Measurements from ENCODE around the gene STX17. TPM values are rescaled to one million over a fixed set of nuclear protein-coding genes. Genes with fewer than 3 reads are reported as not detected.
A peak's percentile ranks its signal among the peaks of the same experiment; 100 is the strongest.

Gene STX17
- total and polyA plus RNA-seq, 5 donors from 2014 or later: 26.2 to 33.8 (median 28.5) TPM

GRCh38 chr9:99907208-99907532 lies 716 bp downstream of the STX17 start:
- Mint-ChIP-seq H3K9me3 (no peaks in the 10 kb centered on the region), H3K27me3 (peaks cover 9% of the 10 kb centered on the region), H3K4me1 (peaks cover 11 to 41% (median 34%) of the 10 kb centered on the region in 4 donors), H3K36me3 (peaks cover 14% of the 10 kb centered on the region), H3K4me3 (peak overlapping the region; percentile 96 to 99 (median 99)), H3K27ac (peak overlapping the region; percentile 98 to 100 (median 99))
- Histone ChIP-seq H3K4me3 (ENCODE audit: low read depth, low read length) (peak overlapping the region; percentile 83), H3K9me3 (ENCODE audit: control insufficient read depth in 2 of 2, low read length in 2 of 2) (no peaks in the 10 kb centered on the region), H3K4me1 (ENCODE audit: control insufficient read depth, insufficient read depth, low read length, poor library complexity, severe bottlenecking) (peaks cover 13% of the 10 kb centered on the region), H3K27me3 (ENCODE audit: control insufficient read depth, insufficient read depth, low read length) (no peaks in the 10 kb centered on the region), H3K36me3 (ENCODE audit: control insufficient read depth, insufficient read depth, low read length) (peaks cover 2% of the 10 kb centered on the region), H3K27ac (ENCODE audit: insufficient read depth, low read length, poor library complexity, severe bottlenecking) (peak overlapping the region; percentile 95)
- DNase-seq: no peak
- no peak for ATAC-seq (ENCODE audit: low read depth in 2 of 2)

DNA sequence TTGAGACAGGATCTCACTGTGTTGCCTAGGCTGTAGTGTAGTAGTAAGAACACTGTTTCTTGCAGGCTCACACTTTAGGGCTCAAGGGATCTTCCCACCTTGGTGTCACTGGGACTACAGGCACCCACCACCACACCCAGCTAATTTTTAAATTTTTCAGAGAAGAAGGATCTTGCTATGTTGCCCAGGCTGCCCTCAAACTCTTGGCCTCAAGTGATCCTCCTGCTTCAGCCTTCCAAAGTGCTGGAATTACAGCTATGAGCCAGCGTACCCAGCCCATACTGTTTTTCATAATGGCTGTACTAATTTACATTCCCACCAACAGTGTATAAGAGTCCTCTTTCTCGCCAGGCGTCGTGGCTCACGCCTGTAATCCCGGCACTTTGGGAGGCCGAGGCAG lies 5.1 kb downstream of the STX17 start:
- H3K27me3 Mint-ChIP-seq: no peaks in the 10 kb centered on the region
- no peak overlapping the region for H3K4me3 Mint-ChIP-seq
- H3K36me3 Mint-ChIP-seq: peaks cover 44% of the 10 kb centered on the region
- H3K9me3 Mint-ChIP-seq: no peaks in the 10 kb centered on the region
- no peaks in the 10 kb centered on the region for H3K27me3 ChIP-seq (ENCODE audit: control insufficient read depth, insufficient read depth, low read length)
- ATAC-seq (ENCODE audit: low read depth in 2 of 2) (no peak), DNase-seq (no peak)
- no peaks in the 10 kb centered on the region for H3K9me3 ChIP-seq (ENCODE audit: control insufficient read depth in 2 of 2, low read length in 2 of 2)
- peaks cover 15% of the 10 kb centered on the region for H3K4me1 ChIP-seq (ENCODE audit: control insufficient read depth, insufficient read depth, low read length, poor library complexity, severe bottlenecking)
- H3K4me1 Mint-ChIP-seq: peaks cover 23 to 51% (median 38%) of the 10 kb centered on the region in 4 donors
- H3K27ac ChIP-seq (ENCODE audit: insufficient read depth, low read length, poor library complexity, severe bottlenecking): no peak overlapping the region
- no peak overlapping the region for H3K4me3 ChIP-seq (ENCODE audit: low read depth, low read length)
- no peak overlapping the region for H3K27ac Mint-ChIP-seq
- peaks cover 17% of the 10 kb centered on the region for H3K36me3 ChIP-seq (ENCODE audit: control insufficient read depth, insufficient read depth, low read length)

DNA sequence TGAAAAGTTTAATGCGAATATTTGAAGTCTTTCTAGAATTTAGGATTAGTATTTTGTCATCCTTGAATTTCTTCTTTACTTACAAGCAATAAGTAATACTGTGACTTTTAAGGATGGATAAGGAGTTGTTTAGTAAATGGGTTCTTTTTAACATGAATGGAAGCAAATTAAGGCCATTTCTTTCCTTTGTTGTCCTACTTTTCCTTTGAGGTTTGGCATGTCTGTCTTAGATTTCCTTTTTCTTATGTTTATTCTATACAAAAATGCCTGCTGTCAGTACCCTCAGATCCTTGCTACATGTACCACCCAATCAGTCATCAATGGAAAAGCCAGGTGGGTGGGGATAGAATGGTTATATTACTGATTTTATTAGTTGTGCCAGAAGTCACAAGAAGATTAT lies 10.2 kb downstream of the STX17 start:
- H3K4me1 Mint-ChIP-seq: peaks cover 28 to 58% (median 44%) of the 10 kb centered on the region in 4 donors

DNA sequence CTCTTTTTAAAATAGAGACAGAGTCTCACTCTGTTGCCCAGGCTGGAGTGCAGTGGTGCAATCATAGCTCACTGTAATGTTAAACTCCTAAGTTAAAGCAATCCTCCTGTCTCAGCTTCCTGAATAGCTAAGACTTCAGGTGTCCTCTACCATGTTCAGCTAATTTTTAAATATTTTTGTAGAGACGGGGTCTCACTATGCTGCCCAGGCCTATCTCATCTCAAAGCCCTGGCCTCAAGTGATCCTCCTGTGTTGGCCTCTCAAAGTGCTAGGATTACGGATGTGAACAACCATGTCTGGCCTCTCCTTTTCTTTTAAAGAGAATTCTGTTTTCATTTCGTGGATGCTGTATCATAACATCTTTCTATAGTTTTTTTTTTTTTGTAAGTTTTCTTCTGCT lies 11.7 kb downstream of the STX17 start:
- Histone ChIP-seq H3K27me3 (ENCODE audit: control insufficient read depth, insufficient read depth, low read length) (no peaks in the 10 kb centered on the region), H3K36me3 (ENCODE audit: control insufficient read depth, insufficient read depth, low read length) (peaks cover 56% of the 10 kb centered on the region), H3K27ac (ENCODE audit: insufficient read depth, low read length, poor library complexity, severe bottlenecking) (no peak overlapping the region), H3K4me1 (ENCODE audit: control insufficient read depth, insufficient read depth, low read length, poor library complexity, severe bottlenecking) (peaks cover 4% of the 10 kb centered on the region), H3K4me3 (ENCODE audit: low read depth, low read length) (no peak overlapping the region), H3K9me3 (ENCODE audit: control insufficient read depth in 2 of 2, low read length in 2 of 2) (no peaks in the 10 kb centered on the region)
- no peaks in the 10 kb centered on the region for H3K9me3 Mint-ChIP-seq
- DNase-seq (no peak), ATAC-seq (ENCODE audit: low read depth in 2 of 2) (no peak)
- H3K4me1 Mint-ChIP-seq: peaks cover 31 to 58% (median 42%) of the 10 kb centered on the region in 4 donors
- no peak overlapping the region for H3K4me3 Mint-ChIP-seq
- H3K36me3 Mint-ChIP-seq: peaks cover 77% of the 10 kb centered on the region
- H3K27me3 Mint-ChIP-seq: no peaks in the 10 kb centered on the region
- H3K27ac Mint-ChIP-seq: peak overlapping the region in 1 of 3 donors; percentile 13

More for the DNA sequence above, 10.2 kb downstream of the STX17 start:
- no peaks in the 10 kb centered on the region for H3K27me3 Mint-ChIP-seq
- Histone ChIP-seq H3K9me3 (ENCODE audit: control insufficient read depth in 2 of 2, low read length in 2 of 2) (no peaks in the 10 kb centered on the region), H3K36me3 (ENCODE audit: control insufficient read depth, insufficient read depth, low read length) (peaks cover 44% of the 10 kb centered on the region), H3K4me1 (ENCODE audit: control insufficient read depth, insufficient read depth, low read length, poor library complexity, severe bottlenecking) (peaks cover 7% of the 10 kb centered on the region), H3K27ac (ENCODE audit: insufficient read depth, low read length, poor library complexity, severe bottlenecking) (no peak overlapping the region), H3K4me3 (ENCODE audit: low read depth, low read length) (no peak overlapping the region), H3K27me3 (ENCODE audit: control insufficient read depth, insufficient read depth, low read length) (no peaks in the 10 kb centered on the region)
- no peak overlapping the region for H3K27ac Mint-ChIP-seq
- no peak for DNase-seq
- no peak for ATAC-seq (ENCODE audit: low read depth in 2 of 2)
- H3K36me3 Mint-ChIP-seq: peaks cover 72% of the 10 kb centered on the region
- no peaks in the 10 kb centered on the region for H3K9me3 Mint-ChIP-seq
- no peak overlapping the region for H3K4me3 Mint-ChIP-seq

DNA sequence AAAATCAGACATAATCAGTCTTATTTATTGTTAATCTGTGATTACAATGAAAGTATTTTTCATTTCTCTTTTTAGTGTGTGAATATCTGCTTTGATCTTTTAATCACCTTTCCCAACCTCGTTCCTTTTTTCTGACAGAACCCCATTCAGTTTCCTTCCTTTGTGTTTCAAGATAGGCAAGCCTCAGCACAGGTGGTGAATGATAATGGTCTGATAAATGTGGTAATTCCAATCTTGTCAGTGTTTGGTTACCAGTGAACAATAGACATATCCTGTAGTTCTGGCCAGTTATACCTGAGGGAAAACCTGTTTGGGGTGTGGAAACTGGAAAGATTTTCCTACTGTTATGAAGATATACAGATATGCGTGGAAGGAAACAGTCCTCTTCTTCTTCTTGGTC lies 13.5 kb downstream of the STX17 start:
- H3K36me3 ChIP-seq (ENCODE audit: control insufficient read depth, insufficient read depth, low read length): peaks cover 65% of the 10 kb centered on the region
- DNase-seq: no peak
- no peak for ATAC-seq (ENCODE audit: low read depth in 2 of 2)
- H3K4me3 ChIP-seq (ENCODE audit: low read depth, low read length): no peak overlapping the region
- H3K9me3 ChIP-seq (ENCODE audit: control insufficient read depth in 2 of 2, low read length in 2 of 2): no peaks in the 10 kb centered on the region
- Mint-ChIP-seq H3K36me3 (peaks cover 85% of the 10 kb centered on the region), H3K27me3 (no peaks in the 10 kb centered on the region), H3K27ac (peak overlapping the region in 1 of 3 donors; percentile 1), H3K4me3 (no peak overlapping the region), H3K4me1 (peaks cover 37 to 56% (median 44%) of the 10 kb centered on the region in 4 donors), H3K9me3 (peaks cover 0 to 4% (median 0%) of the 10 kb centered on the region in 7 donors)
- peaks cover 4% of the 10 kb centered on the region for H3K4me1 ChIP-seq (ENCODE audit: control insufficient read depth, insufficient read depth, low read length, poor library complexity, severe bottlenecking)
- no peak overlapping the region for H3K27ac ChIP-seq (ENCODE audit: insufficient read depth, low read length, poor library complexity, severe bottlenecking)
- H3K27me3 ChIP-seq (ENCODE audit: control insufficient read depth, insufficient read depth, low read length): no peaks in the 10 kb centered on the region

DNA sequence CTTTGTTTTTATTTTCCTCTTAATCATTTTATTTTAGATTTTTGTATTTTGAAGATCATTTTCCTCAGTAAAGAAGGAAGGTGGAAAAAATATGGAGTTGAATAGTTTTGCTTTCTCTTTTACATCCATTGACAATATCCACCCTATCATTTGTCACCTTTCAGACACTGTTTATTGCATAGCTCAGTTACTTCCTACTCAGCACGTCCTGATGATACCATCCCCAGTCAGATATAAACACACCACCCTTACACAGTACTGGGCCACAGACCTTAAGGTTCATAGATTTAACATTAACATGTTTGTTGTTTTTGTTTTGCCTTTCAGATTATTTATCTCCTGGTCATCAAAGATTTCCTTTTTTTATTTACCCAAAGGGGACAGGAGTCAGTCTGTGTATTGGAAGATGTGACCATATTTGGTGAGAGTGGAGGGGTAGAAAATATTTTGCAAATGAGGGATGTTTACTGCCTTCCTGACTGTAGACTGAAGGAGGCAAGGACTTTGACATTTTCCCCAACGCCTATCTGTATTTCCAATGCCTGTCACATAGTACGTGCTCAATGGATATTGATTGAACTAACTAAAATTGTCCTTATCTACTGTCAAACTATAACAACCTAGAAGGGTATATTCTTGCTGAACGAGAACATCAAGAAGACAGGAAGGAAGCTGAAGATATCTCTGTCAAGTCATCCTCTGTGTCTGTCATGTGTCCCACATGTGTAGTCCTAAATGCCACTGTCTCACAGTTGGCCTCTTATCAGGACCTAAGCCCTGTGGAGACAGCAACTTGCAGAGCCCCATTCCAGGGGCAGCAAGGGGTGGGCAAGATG lies 15.6 kb downstream of the STX17 start:
- DNase-seq (peak in 1 of 3 donors; percentile 13), ATAC-seq (ENCODE audit: low read depth in 2 of 2) (no peak)
- H3K27me3 Mint-ChIP-seq: no peaks in the 10 kb centered on the region
- peaks cover 37 to 56% (median 43%) of the 10 kb centered on the region in 4 donors for H3K4me1 Mint-ChIP-seq
- H3K4me3 Mint-ChIP-seq: peak overlapping the region in 2 of 4 donors; percentile 9 to 41
- peaks cover 4% of the 10 kb centered on the region for H3K4me1 ChIP-seq (ENCODE audit: control insufficient read depth, insufficient read depth, low read length, poor library complexity, severe bottlenecking)
- H3K27ac ChIP-seq (ENCODE audit: insufficient read depth, low read length, poor library complexity, severe bottlenecking): no peak overlapping the region
- no peak overlapping the region for H3K4me3 ChIP-seq (ENCODE audit: low read depth, low read length)
- H3K9me3 Mint-ChIP-seq: peaks cover 0 to 11% (median 2%) of the 10 kb centered on the region in 7 donors
- peaks cover 54% of the 10 kb centered on the region for H3K36me3 ChIP-seq (ENCODE audit: control insufficient read depth, insufficient read depth, low read length)
- peak overlapping the region; percentile 3 to 75 (median 67) for H3K27ac Mint-ChIP-seq
- no peaks in the 10 kb centered on the region for H3K27me3 ChIP-seq (ENCODE audit: control insufficient read depth, insufficient read depth, low read length)
- H3K9me3 ChIP-seq (ENCODE audit: control insufficient read depth in 2 of 2, low read length in 2 of 2): peaks cover 6 to 7% of the 10 kb centered on the region in 2 experiments
- peaks cover 82% of the 10 kb centered on the region for H3K36me3 Mint-ChIP-seq

- Histone ChIP-seq H3K4me3 (ENCODE audit: low read depth, low read length) (no peak overlapping the region), H3K27me3 (ENCODE audit: control insufficient read depth, insufficient read depth, low read length) (no peaks in the 10 kb centered on the region), H3K9me3 (ENCODE audit: control insufficient read depth in 2 of 2, low read length in 2 of 2) (peaks cover 6 to 7% of the 10 kb centered on the region in 2 experiments), H3K36me3 (ENCODE audit: control insufficient read depth, insufficient read depth, low read length) (peaks cover 49% of the 10 kb centered on the region), H3K4me1 (ENCODE audit: control insufficient read depth, insufficient read depth, low read length, poor library complexity, severe bottlenecking) (peaks cover 4% of the 10 kb centered on the region), H3K27ac (ENCODE audit: insufficient read depth, low read length, poor library complexity, severe bottlenecking) (no peak overlapping the region)
- H3K36me3 Mint-ChIP-seq: peaks cover 77% of the 10 kb centered on the region
- no peak for ATAC-seq (ENCODE audit: low read depth in 2 of 2)
- H3K9me3 Mint-ChIP-seq: peaks cover 0 to 11% (median 2%) of the 10 kb centered on the region in 7 donors
- peaks cover 37 to 50% (median 41%) of the 10 kb centered on the region in 4 donors for H3K4me1 Mint-ChIP-seq
- DNase-seq: no peak
- peak overlapping the region in 2 of 3 donors; percentile 56 to 67 for H3K27ac Mint-ChIP-seq
- H3K27me3 Mint-ChIP-seq: no peaks in the 10 kb centered on the region
- H3K4me3 Mint-ChIP-seq: peak overlapping the region in 1 of 4 donors; percentile 32
Observed at GRCh38 chr9:99922711-99923030, 16.2 kb downstream of the STX17 start.

DNA sequence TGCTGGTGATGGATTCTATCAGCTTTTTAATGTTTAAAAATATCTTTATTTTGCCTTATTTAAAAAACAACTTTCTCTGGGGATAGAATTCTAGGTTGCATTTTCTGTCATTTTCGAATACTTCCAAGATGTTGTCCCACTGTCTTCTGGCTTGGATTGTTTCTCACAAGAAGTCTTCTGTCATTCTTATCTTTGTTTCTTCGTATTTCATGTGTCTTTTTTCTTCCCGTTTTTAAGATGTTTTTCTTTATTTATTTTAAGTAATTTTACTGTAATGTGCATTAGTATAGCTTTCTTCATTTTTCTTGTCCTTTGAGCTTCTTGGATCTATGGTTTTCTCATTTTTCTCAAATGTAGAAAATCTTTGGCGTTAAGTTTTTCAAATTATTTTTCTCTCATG lies 19.1 kb downstream of the STX17 start:
- H3K9me3 Mint-ChIP-seq: peaks cover 0 to 11% (median 2%) of the 10 kb centered on the region in 7 donors
- no peak overlapping the region for H3K4me3 Mint-ChIP-seq
- Histone ChIP-seq H3K27me3 (ENCODE audit: control insufficient read depth, insufficient read depth, low read length) (no peaks in the 10 kb centered on the region), H3K27ac (ENCODE audit: insufficient read depth, low read length, poor library complexity, severe bottlenecking) (no peak overlapping the region), H3K4me1 (ENCODE audit: control insufficient read depth, insufficient read depth, low read length, poor library complexity, severe bottlenecking) (peaks cover 4% of the 10 kb centered on the region), H3K4me3 (ENCODE audit: low read depth, low read length) (no peak overlapping the region), H3K36me3 (ENCODE audit: control insufficient read depth, insufficient read depth, low read length) (peaks cover 36% of the 10 kb centered on the region), H3K9me3 (ENCODE audit: control insufficient read depth in 2 of 2, low read length in 2 of 2) (peaks cover 6 to 7% of the 10 kb centered on the region in 2 experiments)
- no peaks in the 10 kb centered on the region for H3K27me3 Mint-ChIP-seq
- H3K27ac Mint-ChIP-seq: no peak overlapping the region
- H3K36me3 Mint-ChIP-seq: peaks cover 66% of the 10 kb centered on the region
- ATAC-seq (ENCODE audit: low read depth in 2 of 2) (no peak), DNase-seq (no peak)
- H3K4me1 Mint-ChIP-seq: peaks cover 20 to 40% (median 23%) of the 10 kb centered on the region in 4 donors

All from CD4-positive, CD25-positive, alpha-beta regulatory T cell (primary cell).